ENCODE measurements around the gene PRSS56.

The PRSS56 gene

DNA sequence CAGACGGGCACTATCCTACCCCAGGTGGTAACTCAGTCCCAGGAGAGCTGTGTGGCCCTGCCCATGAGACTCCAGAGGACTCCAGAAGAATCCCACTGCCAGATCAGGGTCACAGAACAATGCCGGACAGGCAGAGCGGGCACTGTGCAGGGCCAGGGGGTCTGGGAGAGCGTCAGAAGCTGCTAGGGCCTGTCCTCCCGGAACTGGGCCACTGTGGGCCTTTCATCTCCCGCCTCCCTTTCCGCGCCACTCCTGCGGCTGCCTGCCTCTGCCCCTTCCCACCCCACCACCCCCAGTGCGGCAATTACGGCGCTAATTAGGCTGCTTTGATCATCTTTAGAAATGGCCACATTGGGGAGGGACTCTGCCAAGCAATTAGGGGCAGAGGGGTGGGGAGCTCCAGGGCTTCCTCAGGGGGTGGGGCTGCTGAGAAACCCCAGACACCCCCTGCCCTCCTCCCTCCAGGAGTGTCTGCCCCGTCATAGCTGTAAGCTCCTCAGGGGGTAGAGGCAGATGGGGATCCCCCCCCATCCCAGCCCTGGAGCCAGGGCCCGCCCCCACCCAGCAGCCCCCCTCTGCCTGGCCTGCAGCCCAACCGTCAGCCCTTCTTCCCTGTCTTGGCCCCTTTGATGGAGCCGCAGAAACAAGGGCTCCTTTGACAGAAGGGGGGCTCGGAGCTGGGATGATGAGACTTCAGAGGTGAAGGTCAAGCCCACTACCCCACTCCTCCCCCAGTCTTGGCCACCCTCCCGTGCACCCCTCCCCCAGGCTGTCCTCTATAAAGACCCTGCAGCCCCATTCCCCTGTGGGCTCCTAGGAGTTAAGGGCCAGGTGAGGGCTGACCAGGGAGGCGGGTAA is at the start of gene PRSS56:
Gene PRSS56 (plus strand): TSS at position 808 of the 858 bp plus-strand sequence. CDS start 211 bp downstream, outside the sequence.
- DNase-seq (ENCODE audit: extremely low read depth in 1 of 2, low read depth in 1 of 2): no peak

DNA sequence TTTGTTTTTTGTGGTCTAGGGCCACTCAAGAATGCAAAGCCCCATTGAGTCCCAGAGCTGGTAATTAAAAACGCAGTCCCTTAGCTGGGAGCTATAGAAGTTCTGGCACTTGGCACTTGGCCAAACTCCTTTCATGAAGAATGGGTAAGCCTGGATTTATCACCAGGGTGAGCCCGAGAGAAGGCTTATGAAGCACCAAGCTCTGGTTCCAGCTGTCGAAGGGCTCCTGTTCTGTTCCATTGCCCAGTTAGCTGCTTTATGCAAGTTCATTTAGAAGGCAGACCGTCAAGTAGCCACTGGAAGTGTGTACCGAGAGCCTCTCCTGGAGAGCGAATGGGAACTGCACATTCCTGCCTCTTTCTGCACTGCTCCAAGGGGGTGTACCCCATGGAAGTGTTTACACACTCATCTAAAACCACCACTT is 46.7 kb upstream of the PRSS56 start:
- no peak for DNase-seq (ENCODE audit: extremely low read depth in 1 of 2, low read depth in 1 of 2)

- no peak for DNase-seq (ENCODE audit: extremely low read depth in 1 of 2, low read depth in 1 of 2)
These were observed 44.1 kb upstream of the PRSS56 start for GRCh38 chr2:232476045-232476444.

DNA sequence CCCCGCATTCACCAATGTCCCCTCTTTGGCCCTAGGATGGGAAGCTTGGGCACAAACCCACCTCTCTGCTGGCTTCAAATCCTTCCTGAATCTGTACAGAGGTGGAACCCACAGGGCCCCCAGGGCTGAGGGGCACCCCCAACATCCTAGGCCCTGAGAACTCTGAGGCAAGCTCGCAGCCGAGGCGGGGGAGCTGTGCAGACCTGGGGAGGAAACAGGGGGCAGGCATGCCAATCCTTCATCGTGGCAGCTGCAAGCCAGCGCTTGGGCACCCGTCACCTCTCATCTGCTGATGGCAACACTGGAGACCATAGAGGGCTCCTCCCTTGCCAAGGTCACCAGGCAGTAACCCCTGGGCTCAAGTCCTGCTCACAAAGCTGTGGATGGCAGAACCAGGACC is 43.4 kb upstream of the PRSS56 start:
- DNase-seq (ENCODE audit: extremely low read depth in 1 of 2, low read depth in 1 of 2): no peak

GRCh38 chr2:232477751-232478510 is 42.3 kb upstream of the PRSS56 start:
- no peak for DNase-seq (ENCODE audit: extremely low read depth in 1 of 2, low read depth in 1 of 2)

- DNase-seq (ENCODE audit: extremely low read depth in 1 of 2, low read depth in 1 of 2): no peak
These were observed 41.4 kb upstream of the PRSS56 start for GRCh38 chr2:232478571-232479340.

GRCh38 chr2:232479341-232480200 is 40.6 kb upstream of the PRSS56 start:
- no peak for DNase-seq (ENCODE audit: extremely low read depth in 1 of 2, low read depth in 1 of 2)

DNA sequence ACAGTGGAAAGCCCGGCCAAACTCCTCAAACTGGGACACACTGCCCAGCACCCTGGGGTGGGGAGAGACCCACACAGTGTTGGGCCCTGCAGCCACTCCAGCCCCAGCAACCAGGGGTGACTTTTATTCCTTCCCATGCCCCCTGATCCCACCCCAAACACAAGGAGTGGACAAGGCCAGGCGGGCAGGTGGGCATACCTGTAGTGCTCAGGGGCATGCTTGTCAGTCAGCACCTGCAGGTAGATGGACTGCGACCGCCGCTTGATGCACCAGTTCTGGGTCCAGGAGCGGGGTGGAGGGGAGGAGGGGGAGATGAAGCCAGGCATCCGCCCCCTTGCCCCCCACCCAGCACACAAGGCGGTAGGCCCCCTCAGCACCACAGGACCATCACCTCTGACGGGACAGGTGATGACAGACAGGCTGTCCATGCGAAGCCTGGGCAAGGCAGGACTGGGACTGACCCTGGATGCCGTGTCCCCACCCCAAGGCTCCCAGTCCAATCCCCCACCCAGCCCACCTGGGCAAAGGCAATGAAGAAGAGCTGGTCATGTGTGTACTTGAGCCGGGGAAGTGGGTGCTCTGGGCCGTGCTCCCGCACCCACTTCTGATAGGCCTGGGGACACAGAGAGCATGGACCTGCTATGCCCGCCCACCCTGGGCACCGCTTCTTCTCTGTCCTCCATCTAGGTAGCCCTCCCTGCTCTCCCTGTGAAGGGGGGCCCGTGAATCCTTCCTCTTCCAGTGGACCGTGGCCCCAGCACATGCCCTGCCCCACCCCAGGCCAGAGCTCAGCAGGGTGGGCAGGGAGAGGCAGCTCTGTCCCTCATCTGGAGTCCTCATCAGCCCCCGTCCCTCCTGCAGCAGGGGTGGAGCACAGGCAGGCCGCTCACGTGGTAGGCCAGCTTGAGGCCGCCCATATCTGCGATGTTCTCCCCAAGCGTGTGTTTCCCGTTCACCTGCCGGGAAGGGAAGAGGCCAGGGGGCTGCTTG is 39.7 kb upstream of the PRSS56 start:
- no peak for DNase-seq (ENCODE audit: extremely low read depth in 1 of 2, low read depth in 1 of 2)

DNA sequence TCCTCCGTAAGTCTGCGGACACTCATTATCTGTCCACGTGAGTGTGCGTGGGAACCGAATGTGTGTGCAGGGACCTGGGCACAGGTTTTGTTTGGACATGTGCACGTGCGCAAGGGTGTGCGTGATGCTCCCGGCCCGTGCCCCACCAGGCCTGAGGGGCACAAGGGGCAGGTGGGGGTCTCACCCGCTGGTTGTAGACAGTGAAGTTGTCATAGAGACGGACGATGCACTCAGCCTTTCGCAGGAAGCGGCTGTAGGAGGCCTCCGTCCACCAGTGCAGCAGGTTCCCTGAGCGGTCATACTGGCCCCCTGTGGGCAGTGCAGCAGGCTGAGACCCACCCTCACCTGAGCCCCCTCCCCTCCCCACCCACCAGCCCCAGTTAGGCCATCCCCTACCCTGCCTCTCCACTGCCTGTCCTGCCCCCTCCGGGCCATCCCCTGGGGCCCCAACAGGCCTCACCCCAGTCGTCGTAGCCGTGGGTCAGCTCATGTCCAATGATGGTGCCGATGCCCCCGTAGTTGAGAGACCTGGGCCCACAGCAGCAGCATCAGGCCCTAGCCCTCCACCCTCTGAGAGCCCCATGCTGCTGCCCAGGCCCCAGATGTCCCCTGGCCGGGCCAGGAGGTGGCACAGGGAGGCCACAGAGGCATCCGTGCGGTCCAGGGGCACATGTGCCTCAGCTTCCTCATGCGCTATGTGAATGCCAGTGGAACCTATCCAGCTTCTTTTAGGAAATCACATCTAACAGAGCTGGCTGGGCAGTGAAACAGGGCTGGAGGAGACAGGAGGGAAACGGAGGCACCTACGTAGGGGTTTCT is 38.7 kb upstream of the PRSS56 start:
- no peak for DNase-seq (ENCODE audit: extremely low read depth in 1 of 2, low read depth in 1 of 2)

DNA sequence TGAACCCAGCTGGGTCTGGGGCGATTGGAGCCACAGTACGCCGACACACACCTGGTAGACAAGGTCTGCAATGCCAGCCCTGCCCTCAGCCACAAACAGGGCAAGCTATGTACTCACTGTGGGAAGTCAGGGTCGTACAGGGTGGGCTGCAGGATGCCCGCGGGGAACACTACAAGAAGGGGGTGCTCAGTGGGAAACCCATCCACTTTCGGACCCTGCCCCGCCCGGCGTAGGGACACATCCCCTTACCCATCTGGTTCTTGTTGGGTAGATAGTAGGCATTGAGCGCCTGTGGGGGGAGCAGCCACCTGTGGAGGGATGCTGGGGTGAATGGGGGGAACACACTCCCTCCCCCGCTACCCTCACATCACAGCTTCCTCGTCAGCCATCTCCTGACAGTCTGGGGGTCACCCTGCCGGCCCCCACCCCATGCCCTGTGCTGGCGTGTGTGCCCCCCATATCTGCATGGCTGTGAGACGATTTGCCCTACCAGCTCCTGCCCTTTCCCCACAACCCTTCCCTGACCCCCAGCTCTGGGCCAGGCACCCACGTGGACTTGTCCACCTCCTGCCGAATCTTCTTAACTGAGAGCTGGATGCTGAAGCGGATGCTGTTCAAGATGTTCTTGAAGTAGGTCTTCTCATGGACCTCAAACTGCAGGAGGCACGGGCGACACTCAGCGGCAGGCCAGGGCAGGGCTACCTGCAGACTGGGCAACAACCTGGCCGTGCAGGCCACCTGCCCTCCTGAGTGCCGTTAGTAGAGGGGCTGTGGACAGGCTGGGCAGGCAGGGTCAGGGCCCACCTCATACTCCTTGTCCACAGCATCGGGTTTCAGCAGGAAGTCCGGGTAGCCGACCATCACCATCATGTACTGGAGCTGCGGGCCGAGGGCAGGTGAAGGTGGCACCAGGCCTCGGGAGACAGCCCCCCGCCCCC is 37.6 kb upstream of the PRSS56 start:
- no peak for DNase-seq (ENCODE audit: extremely low read depth in 1 of 2, low read depth in 1 of 2)

DNA sequence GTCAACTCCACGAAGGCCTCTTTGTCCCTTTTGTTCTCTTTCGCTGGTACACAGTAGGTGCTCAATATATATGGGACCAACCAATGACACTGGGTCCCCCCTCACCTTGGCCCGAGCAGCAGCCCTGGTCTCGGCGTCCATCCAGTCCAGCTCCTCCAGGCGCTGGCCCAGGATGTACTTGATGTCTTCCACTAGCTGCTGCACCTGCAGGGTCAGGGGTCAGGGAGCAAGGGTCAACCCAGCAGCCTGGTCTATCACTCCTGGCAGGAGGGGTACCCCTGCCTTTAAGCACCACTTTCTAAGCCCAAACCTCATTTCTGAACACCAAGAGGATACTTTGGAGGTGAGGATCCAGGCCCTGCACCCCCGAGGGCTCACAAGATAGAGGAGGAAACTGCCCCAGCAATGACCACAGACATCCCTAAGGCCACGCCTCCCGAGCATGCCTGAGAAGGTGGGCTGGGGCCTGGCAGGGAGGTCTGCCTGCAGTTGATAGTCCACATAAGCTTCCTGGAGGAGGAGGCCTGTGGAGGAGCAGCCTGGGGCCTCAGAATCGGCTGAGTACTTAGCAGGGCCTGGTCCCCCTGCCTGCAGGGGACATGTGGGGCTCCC is 36.8 kb upstream of the PRSS56 start:
- no peak for DNase-seq (ENCODE audit: extremely low read depth in 1 of 2, low read depth in 1 of 2)

- no peak for DNase-seq (ENCODE audit: extremely low read depth in 1 of 2, low read depth in 1 of 2)
These were observed 36.1 kb upstream of the PRSS56 start for GRCh38 chr2:232483923-232484627.

- DNase-seq (ENCODE audit: extremely low read depth in 1 of 2, low read depth in 1 of 2): no peak
These were observed 35.4 kb upstream of the PRSS56 start for GRCh38 chr2:232484628-232485347.

DNA sequence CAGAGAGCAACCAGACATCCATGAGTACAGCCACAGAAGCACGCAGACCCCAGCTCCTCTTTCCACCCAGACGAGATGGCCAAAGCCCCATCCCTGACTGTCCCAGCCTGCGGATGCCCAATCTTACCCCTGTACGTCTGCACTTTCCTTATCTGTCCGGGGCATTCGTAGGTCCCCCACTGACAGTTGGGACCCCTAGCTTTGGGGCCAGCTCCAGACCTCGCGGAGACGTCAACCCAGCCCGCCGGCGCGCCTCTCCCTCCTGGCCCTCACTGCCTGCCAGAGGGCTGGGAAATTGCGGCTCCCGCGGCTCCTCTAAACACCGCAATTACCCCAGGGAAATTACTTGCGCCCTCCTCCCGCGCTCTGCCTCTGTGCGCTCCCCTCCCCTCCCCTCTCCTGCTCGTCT is 34.8 kb upstream of the PRSS56 start:
- DNase-seq (ENCODE audit: extremely low read depth in 1 of 2, low read depth in 1 of 2): no peak

- no peak for DNase-seq (ENCODE audit: extremely low read depth in 1 of 2, low read depth in 1 of 2)
These were observed 34.2 kb upstream of the PRSS56 start for GRCh38 chr2:232485757-232486557.
